Liver (tissue), 9 donors: Measurements from ENCODE around the gene RAB12. TPM values are rescaled to one million over a fixed set of nuclear protein-coding genes. Genes with fewer than 3 reads are reported as not detected.

Experiments
- DNase-seq: peaks from one replicate; pipeline ENCODE4 v3.0.0-alpha.2; 2017; ENCODE audit warnings: low spot score
- H3K27ac ChIP-seq, 2 donors: one replicate each; pipeline ENCODE4 v1.7.0; 2013; ENCODE audit warnings: inconsistent platforms in 2 of 2, low read length in 2 of 2, control low read depth in 1 of 2, low read depth in 1 of 2, mild to moderate bottlenecking in 1 of 2
- H3K27me3 ChIP-seq, 4 donors: one replicate each; pipeline versions ENCODE4 v1.6.1 to v1.7.0; 2013; ENCODE audit warnings: low read length in 3 of 4, inconsistent platforms in 1 of 4, mild to moderate bottlenecking in 1 of 4, moderate library complexity in 1 of 4; ENCODE audit not compliant: control insufficient read depth in 4 of 4, insufficient read depth in 4 of 4
- H3K36me3 ChIP-seq, 4 donors: one replicate each; pipeline versions ENCODE4 v1.6.1 to v1.7.0; 2013; ENCODE audit warnings: low read length in 3 of 4, mild to moderate bottlenecking in 3 of 4, low read depth in 1 of 4, moderate library complexity in 1 of 4; ENCODE audit not compliant: control insufficient read depth in 4 of 4, insufficient read depth in 3 of 4
- H3K4me1 ChIP-seq, 4 donors: one replicate each; pipeline versions ENCODE4 v1.6.1 to v1.7.0; 2013; ENCODE audit warnings: low read length in 3 of 4, mild to moderate bottlenecking in 3 of 4, moderate library complexity in 1 of 4; ENCODE audit not compliant: control insufficient read depth in 4 of 4, insufficient read depth in 4 of 4
- H3K4me3 ChIP-seq, 3 donors: one replicate each; pipeline versions ENCODE4 v1.6.1 to v1.7.0; 2013; ENCODE audit warnings: low read length in 3 of 3, control low read depth in 1 of 3, low read depth in 1 of 3, mild to moderate bottlenecking in 1 of 3
- H3K9ac ChIP-seq, 2 donors: one replicate each; pipeline ENCODE4 v1.7.0; 2013; ENCODE audit warnings: low read length in 2 of 2, mild to moderate bottlenecking in 2 of 2, moderate library complexity in 2 of 2, control low read depth in 1 of 2, low read depth in 1 of 2
- H3K9me3 ChIP-seq, 4 donors: one replicate each; pipeline versions ENCODE4 v1.6.1 to v1.7.0; 2013; ENCODE audit warnings: low read length in 3 of 4; ENCODE audit not compliant: control insufficient read depth in 4 of 4
- CTCF ChIP-seq: fragments of 150-350 bp; IDR thresholded peaks from 2 replicates; pipeline ENCODE4 v1.5.1; 2017; ENCODE audit warnings: improper control_type of control experiment, low read depth, low read length; ENCODE audit not compliant: missing input control
- EGR1 ChIP-seq, 2 donors: IDR thresholded peaks; 2 replicates each; pipeline ENCODE4 v1.6.1; 2016 to 2018; ENCODE audit warnings: antibody characterized with exemption in 2 of 2, low read depth in 2 of 2
- FOXA1 ChIP-seq: IDR thresholded peaks from 2 replicates; pipeline ENCODE4 v1.6.1; 2016; ENCODE audit warnings: antibody characterized with exemption
- FOXA2 ChIP-seq: IDR thresholded peaks from 2 replicates; pipeline ENCODE4 v1.6.1; 2016; ENCODE audit warnings: antibody characterized with exemption
- GABPA ChIP-seq, 2 donors: IDR thresholded peaks in 1 of 2; conservative IDR thresholded peaks in 1 of 2; 2 replicates each; pipeline ENCODE4 v1.6.1; 2016; ENCODE audit warnings: antibody characterized with exemption in 2 of 2, mild to moderate bottlenecking in 1 of 2, moderate library complexity in 1 of 2
- HNF4A ChIP-seq, 2 donors: conservative IDR thresholded peaks; 2 replicates each; pipeline ENCODE4 v1.6.1; 2016; ENCODE audit warnings: antibody characterized with exemption in 2 of 2, mild to moderate bottlenecking in 2 of 2
- HNF4G ChIP-seq: IDR thresholded peaks from 2 replicates; pipeline ENCODE4 v1.6.1; 2016; ENCODE audit warnings: antibody characterized with exemption
- NR2F2 ChIP-seq: IDR thresholded peaks from 2 replicates; pipeline ENCODE4 v1.6.1; 2016; ENCODE audit warnings: antibody characterized with exemption
- SP1 ChIP-seq: IDR thresholded peaks from 2 replicates; pipeline ENCODE4 v1.6.1; 2018; ENCODE audit warnings: antibody characterized with exemption, mild to moderate bottlenecking
- TAF1 ChIP-seq: conservative IDR thresholded peaks from 2 replicates; pipeline ENCODE4 v1.6.1; 2016; ENCODE audit warnings: antibody characterized with exemption, mild to moderate bottlenecking
- WGBS: extraction: QIAGEN DNeasy Blood & Tissue Kit; methylation state at CpG from one replicate; pipeline ENCODE4 v1.1.7; 2013; 5-methylcytosine and 5-hydroxymethylcytosine counted together
- polyA plus RNA-seq, 2 donors: library from polyadenylated mRNA; stranded (reverse) in 1 of 2; unstranded in 1 of 2; fragments of 200-250 nt in 1 of 2; fragments of >200 nt in 1 of 2; fragmentation: Nextera tagmentation in 1 of 2; extraction: Ambion mirVana in 1 of 2; gene quantifications; one replicate each; pipeline versions ENCODE4 v1.2.1 to v1.2.3, GENCODE V29; 2013 to 2015
- total RNA-seq, 2 donors: library from RNA; depleted of rRNA; stranded (reverse); fragments of >200 nt; gene quantifications; one replicate each; pipeline ENCODE4 v1.2.3, GENCODE V29; 2014
- TF ChIP-seq, protein P1 (sequence below): IDR thresholded peaks from 2 replicates; pipeline ENCODE4 v1.6.1; 2016; ENCODE audit warnings: antibody characterized with exemption, mild to moderate bottlenecking
- TF ChIP-seq, protein P2 (sequence below): IDR thresholded peaks from 2 replicates; pipeline ENCODE4 v1.6.1; 2016; ENCODE audit warnings: antibody characterized with exemption
- donor health status: healthy.
- donor health status: healthy.
- donor health status: healthy.
- donor health status: healthy.
- donor health status: healthy.

The RAB12 gene
- total and polyA plus RNA-seq, 4 donors = 5.0 to 25.9 (median 14.9) TPM

GRCh38 chr18:8656232-8656631 lies 47.0 kb downstream of the RAB12 start:
- H3K36me3 ChIP-seq = no peaks in the 10 kb centered on the region
- DNase-seq = no peak

More at GRCh38 chr18:8656232-8656631, 47.0 kb downstream of the RAB12 start:
- Histone ChIP-seq H3K27me3 (no peaks in the 10 kb centered on the region), H3K4me3 (no peak overlapping the region), H3K4me1 (peaks cover 0 to 1% (median 0%) of the 10 kb centered on the region in 4 donors), H3K27ac (no peak overlapping the region), H3K9ac (no peak overlapping the region), H3K9me3 (no peaks in the 10 kb centered on the region)
- WGBS = 89% methylated on average over 6 of the region's 6 CpGs
- no peak for TF ChIP-seq HNF4A (conservative IDR thresholded peaks at IDR 0.05)
- no peak for TF ChIP-seq TAF1
- TF ChIP-seq NR2F2 = no peak
- no peak for TF ChIP-seq FOXA2
- TF ChIP-seq, protein P1, sequence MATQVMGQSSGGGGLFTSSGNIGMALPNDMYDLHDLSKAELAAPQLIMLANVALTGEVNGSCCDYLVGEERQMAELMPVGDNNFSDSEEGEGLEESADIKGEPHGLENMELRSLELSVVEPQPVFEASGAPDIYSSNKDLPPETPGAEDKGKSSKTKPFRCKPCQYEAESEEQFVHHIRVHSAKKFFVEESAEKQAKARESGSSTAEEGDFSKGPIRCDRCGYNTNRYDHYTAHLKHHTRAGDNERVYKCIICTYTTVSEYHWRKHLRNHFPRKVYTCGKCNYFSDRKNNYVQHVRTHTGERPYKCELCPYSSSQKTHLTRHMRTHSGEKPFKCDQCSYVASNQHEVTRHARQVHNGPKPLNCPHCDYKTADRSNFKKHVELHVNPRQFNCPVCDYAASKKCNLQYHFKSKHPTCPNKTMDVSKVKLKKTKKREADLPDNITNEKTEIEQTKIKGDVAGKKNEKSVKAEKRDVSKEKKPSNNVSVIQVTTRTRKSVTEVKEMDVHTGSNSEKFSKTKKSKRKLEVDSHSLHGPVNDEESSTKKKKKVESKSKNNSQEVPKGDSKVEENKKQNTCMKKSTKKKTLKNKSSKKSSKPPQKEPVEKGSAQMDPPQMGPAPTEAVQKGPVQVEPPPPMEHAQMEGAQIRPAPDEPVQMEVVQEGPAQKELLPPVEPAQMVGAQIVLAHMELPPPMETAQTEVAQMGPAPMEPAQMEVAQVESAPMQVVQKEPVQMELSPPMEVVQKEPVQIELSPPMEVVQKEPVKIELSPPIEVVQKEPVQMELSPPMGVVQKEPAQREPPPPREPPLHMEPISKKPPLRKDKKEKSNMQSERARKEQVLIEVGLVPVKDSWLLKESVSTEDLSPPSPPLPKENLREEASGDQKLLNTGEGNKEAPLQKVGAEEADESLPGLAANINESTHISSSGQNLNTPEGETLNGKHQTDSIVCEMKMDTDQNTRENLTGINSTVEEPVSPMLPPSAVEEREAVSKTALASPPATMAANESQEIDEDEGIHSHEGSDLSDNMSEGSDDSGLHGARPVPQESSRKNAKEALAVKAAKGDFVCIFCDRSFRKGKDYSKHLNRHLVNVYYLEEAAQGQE = no peak
- no peak for TF ChIP-seq FOXA1
- TF ChIP-seq, protein P2, sequence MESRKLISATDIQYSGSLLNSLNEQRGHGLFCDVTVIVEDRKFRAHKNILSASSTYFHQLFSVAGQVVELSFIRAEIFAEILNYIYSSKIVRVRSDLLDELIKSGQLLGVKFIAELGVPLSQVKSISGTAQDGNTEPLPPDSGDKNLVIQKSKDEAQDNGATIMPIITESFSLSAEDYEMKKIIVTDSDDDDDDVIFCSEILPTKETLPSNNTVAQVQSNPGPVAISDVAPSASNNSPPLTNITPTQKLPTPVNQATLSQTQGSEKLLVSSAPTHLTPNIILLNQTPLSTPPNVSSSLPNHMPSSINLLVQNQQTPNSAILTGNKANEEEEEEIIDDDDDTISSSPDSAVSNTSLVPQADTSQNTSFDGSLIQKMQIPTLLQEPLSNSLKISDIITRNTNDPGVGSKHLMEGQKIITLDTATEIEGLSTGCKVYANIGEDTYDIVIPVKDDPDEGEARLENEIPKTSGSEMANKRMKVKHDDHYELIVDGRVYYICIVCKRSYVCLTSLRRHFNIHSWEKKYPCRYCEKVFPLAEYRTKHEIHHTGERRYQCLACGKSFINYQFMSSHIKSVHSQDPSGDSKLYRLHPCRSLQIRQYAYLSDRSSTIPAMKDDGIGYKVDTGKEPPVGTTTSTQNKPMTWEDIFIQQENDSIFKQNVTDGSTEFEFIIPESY = no peak
- TF ChIP-seq SP1 = no peak
- TF ChIP-seq HNF4G = no peak
- TF ChIP-seq EGR1 (IDR thresholded peaks at IDR 0.05; ENCODE audit: low read depth in 2 of 2) = no peak
- TF ChIP-seq GABPA (IDR thresholded peaks at IDR 0.05 in 1 of 2, conservative IDR thresholded peaks at IDR 0.05 in 1 of 2) = no peak
- TF ChIP-seq CTCF = no peak
